HG03039 (cell line): Measurements from ENCODE around the gene SNRNP48.

Experiments used
- ATAC-seq: cut with Tn5 transposase; IDR thresholded peaks from one replicate; pipeline ENCODE4 v1.9.1; 2021; ENCODE audit warnings: mild to moderate bottlenecking, moderate library complexity; ENCODE audit not compliant: unreplicated experiment

Gene SNRNP48

GRCh38 chr6:7640016-7640415 is 50.0 kb downstream of the SNRNP48 start:
- no peak for ATAC-seq

DNA sequence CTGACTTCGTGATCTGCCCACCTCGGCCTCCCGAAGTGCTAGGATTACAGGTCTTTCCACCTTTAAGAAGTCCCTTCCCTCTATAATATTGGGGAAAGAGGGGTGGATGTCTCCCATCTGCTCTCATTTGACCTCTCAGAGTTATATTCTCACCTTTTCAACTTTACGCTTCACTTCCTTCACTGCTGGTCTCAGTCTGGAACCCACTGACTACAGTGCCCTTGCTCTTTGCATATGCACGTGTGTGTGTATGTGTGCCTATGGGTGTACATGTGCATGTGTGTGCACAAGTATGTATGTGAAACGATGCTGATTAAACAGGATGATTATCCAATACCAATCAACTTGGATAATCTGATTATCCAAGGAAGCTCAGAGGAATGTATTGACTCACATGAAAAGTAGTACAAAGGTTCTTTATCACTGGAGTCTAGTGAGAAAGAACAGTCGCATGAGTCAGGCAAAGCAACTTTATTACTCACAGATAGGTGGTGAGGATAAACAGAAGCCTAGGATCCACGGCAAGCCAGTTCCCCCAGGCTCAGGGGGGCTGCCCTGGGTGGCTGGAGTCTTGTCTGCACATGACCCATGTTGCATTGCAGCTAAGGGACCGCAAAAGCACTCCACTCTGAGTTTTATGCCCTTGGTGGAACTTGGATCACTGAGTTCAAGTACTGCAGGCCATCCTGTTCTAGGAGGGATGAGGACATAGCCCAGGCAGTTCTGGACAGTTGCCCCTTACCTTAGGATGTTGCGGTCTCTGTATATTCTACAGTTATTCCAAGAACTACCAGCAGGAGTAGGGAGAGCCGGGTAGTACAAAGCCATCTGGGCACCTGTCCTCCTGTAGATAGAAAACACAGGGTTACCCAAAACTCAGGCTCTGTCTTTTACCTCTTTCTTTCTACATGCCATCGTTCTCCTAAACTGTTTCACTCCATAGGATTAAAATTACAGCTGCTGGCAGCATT is 50.9 kb downstream of the SNRNP48 start:
- no peak for ATAC-seq

- ATAC-seq = no peak
These were observed 52.8 kb downstream of the SNRNP48 start for GRCh38 chr6:7642791-7643190.

DNA sequence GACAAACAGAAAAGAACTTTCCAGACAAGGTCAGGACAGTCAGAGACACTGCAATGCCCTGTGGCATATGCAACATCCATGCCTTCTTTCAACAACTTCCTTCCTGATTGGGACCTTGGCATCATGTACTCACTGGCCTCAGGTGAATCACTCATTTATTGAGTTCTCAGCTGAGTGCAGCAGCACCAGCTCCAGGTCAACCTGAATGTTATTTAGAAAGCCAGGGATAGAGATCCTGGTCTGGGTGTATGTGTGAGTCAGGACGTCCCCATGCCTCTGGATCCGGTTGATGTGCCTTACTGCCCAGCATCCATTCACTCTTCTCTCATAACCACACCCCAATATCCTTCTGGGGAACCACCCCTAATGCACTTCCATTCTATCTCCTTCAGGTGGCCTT is 54.4 kb downstream of the SNRNP48 start:
- no peak for ATAC-seq

DNA sequence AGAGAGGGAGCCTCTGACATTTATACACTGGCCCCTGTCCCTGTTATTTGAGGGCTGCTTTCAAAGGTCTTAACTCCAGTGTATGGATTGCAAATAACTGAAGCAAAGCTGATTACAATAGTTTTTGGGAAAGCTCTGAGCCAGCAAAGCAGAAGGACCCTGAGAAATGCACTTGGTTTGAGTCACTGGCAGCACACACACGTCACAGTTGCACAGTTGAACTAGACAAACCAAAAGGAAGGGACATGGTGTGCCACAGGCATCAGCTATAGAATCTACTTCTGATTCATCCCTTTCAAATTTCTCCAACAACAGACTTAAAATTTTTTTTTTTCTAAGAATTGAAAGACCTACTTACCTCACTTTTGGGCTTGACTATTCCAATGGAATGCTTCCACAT is 56.4 kb downstream of the SNRNP48 start:
- no peak for ATAC-seq

- ATAC-seq = peak; percentile 49
These were observed 57.5 kb downstream of the SNRNP48 start for GRCh38 chr6:7647504-7647903.

GRCh38 chr6:7649037-7649810 is 59.2 kb downstream of the SNRNP48 start:
- no peak for ATAC-seq

- ATAC-seq = no peak
These were observed 60.9 kb downstream of the SNRNP48 start for GRCh38 chr6:7650878-7651277.

DNA sequence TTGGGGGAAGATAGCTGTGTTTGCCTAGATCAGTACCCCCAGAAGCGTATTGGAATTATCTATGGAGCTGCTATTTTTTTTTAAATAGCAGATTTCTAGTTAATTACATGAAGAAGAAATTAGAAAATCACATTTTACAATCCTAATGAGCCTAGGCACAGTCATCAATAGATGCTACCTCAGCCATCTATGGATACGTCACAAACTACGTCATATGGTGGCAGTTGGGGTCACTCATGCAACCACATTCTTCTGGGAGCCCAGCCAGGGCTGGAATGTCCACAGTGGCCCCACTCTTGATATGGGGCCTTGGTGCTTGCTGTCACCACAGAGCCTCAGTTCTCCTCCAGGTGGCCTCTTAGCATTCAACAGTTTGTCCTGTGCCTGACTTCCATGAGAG is 63.0 kb downstream of the SNRNP48 start:
- ATAC-seq = no peak

GRCh38 chr6:7656355-7656754 is 66.4 kb downstream of the SNRNP48 start:
- ATAC-seq = no peak

GRCh38 chr6:7658543-7658942 is 68.5 kb downstream of the SNRNP48 start:
- no peak for ATAC-seq

GRCh38 chr6:7661364-7661763 is 71.4 kb downstream of the SNRNP48 start:
- ATAC-seq = no peak
